Gastrocnemius medialis (tissue), 4 donors: Measurements from ENCODE around the gene AUTS2. TPM values are rescaled to one million over a fixed set of nuclear protein-coding genes. Genes with fewer than 3 reads are reported as not detected.

ENCODE experiments used
- ATAC-seq, 2 donors: fragments of 150-250 bp; one replicate each; pipeline ENCODE4 v1.9.1; 2016
- DNase-seq, 2 donors: peaks; one replicate each; pipeline ENCODE4 v3.0.0-alpha.2; 2019
- H3K27ac ChIP-seq, 4 donors: fragments of 200-600 bp; sonication (generic); 1 replicate in 1 of 4; 2 replicates in 3 of 4; pipeline ENCODE4 v1.5.1; 2016 to 2018; ENCODE audit warnings: mild to moderate bottlenecking in 2 of 4, moderate library complexity in 1 of 4
- H3K27me3 ChIP-seq, 3 donors: fragments of 200-600 bp; sonication (generic) in 2 of 3; 1 replicate in 1 of 3; 2 replicates in 2 of 3; pipeline versions ENCODE4 v1.5.1 to v1.6.0; 2016 to 2019; ENCODE audit warnings: mild to moderate bottlenecking in 1 of 3, moderate library complexity in 1 of 3
- H3K36me3 ChIP-seq, 2 donors: fragments of 200-600 bp; sonication (generic) in 1 of 2; one replicate each; pipeline ENCODE4 v1.5.1; 2017 to 2018
- H3K4me1 ChIP-seq, 2 donors: fragments of 200-600 bp; sonication (generic) in 1 of 2; one replicate each; pipeline ENCODE4 v1.5.1; 2016 to 2017; ENCODE audit warnings: mild to moderate bottlenecking in 2 of 2
- H3K4me3 ChIP-seq, 4 donors: fragments of 200-600 bp; sonication (generic) in 3 of 4; 1 replicate in 1 of 4; 2 replicates in 3 of 4; pipeline ENCODE4 v1.5.1; 2016 to 2019; ENCODE audit warnings: mild to moderate bottlenecking in 2 of 4
- H3K9me3 ChIP-seq, 3 donors: fragments of 200-600 bp; sonication (generic) in 2 of 3; 1 replicate in 1 of 3; 2 replicates in 2 of 3; pipeline ENCODE4 v1.5.1; 2016 to 2019
- POLR2A ChIP-seq, 2 donors: fragments of 450-650 bp; IDR thresholded peaks; one replicate each; pipeline ENCODE4 v1.6.1; 2017; ENCODE audit warnings: antibody characterized with exemption in 2 of 2, mild to moderate bottlenecking in 2 of 2, moderate library complexity in 2 of 2
- in situ Hi-C, 4 donors: fragments of 200-750 bp; cut with MboI; loops; one replicate each; pipeline versions ENCODE4 v1.15.0 to v1.8.0; 2017; ENCODE audit warnings: low sequenced_read_pairs in 4 of 4
- intact Hi-C: fragments of 100-400 bp; cut with DNase I; formaldehyde crosslinking; loops from one replicate; pipeline ENCODE4 v1.15.1; 2023; ENCODE audit warnings: low total_unique reads
- total RNA-seq, 4 donors: library from RNA; depleted of rRNA; stranded (reverse); fragments of >200 nt; gene quantifications; one replicate each; pipeline versions ENCODE4 v1.1.0 to v1.2.3, GENCODE V29; 2016
- TF ChIP-seq, protein P1 (sequence below), 5 experiments: fragments of 450-650 bp in 3 of 5; fragments of 200-600 bp in 2 of 5; sonication (generic) in 2 of 5; IDR thresholded peaks in 4 of 5; conservative IDR thresholded peaks in 1 of 5; 1 replicate in 4 of 5; 2 replicates in 1 of 5; pipeline ENCODE4 v1.5.1; 2016 to 2019; ENCODE audit warnings: antibody characterized with exemption in 5 of 5, mild to moderate bottlenecking in 3 of 5, moderate library complexity in 3 of 5

Gene AUTS2
- total RNA-seq, 4 donors from 2014 or later: 2.5 to 16.2 (median 8.5) TPM

DNA sequence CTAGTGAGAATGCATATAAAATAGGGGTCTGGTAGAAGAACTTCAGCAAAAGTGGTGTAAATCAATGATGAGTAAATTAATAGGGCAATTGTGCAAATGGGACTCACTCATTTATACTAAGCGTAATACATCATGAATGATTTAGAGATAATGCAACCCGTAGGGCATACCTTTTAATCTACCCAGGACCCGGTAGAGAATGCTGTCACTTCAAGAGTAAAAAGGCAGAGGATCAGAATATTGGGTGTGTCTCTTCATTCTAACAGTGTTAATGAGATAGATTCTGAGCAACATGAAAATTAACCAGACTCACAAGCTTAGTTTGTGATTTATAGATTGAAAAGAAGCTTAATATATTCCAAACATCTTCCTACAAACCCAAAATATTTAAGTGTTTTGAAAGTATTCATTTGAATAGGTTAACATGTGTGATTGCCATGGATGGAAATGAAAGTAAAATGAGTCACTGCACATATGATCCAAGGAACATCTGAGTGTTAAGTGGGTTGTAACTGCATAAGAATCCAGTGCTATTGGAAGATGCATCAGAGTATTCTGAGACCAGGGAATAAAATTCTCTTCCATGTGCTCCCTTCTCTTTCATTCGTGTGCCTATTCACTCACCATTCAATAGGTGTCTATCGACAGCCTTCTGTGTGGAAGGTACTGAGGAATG, 690.6 kb downstream of the AUTS2 start:
- in situ Hi-C loops (no loop called here), intact Hi-C loops (no loop called here)
- H3K4me1 ChIP-seq: no peaks in the 10 kb centered on the region
- H3K36me3 ChIP-seq: no peaks in the 10 kb centered on the region
- no peak for TF ChIP-seq POLR2A (IDR thresholded peaks at IDR 0.05)
- TF ChIP-seq, protein P1, sequence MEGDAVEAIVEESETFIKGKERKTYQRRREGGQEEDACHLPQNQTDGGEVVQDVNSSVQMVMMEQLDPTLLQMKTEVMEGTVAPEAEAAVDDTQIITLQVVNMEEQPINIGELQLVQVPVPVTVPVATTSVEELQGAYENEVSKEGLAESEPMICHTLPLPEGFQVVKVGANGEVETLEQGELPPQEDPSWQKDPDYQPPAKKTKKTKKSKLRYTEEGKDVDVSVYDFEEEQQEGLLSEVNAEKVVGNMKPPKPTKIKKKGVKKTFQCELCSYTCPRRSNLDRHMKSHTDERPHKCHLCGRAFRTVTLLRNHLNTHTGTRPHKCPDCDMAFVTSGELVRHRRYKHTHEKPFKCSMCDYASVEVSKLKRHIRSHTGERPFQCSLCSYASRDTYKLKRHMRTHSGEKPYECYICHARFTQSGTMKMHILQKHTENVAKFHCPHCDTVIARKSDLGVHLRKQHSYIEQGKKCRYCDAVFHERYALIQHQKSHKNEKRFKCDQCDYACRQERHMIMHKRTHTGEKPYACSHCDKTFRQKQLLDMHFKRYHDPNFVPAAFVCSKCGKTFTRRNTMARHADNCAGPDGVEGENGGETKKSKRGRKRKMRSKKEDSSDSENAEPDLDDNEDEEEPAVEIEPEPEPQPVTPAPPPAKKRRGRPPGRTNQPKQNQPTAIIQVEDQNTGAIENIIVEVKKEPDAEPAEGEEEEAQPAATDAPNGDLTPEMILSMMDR (IDR thresholded peaks at IDR 0.05 in 4 of 5, conservative IDR thresholded peaks at IDR 0.05 in 1 of 5): no peak
- H3K4me3 ChIP-seq: no peak overlapping the region
- H3K27ac ChIP-seq: no peak overlapping the region
- no peaks in the 10 kb centered on the region for H3K9me3 ChIP-seq
- no peak for DNase-seq
- no peak for ATAC-seq
- H3K27me3 ChIP-seq: no peaks in the 10 kb centered on the region

DNA sequence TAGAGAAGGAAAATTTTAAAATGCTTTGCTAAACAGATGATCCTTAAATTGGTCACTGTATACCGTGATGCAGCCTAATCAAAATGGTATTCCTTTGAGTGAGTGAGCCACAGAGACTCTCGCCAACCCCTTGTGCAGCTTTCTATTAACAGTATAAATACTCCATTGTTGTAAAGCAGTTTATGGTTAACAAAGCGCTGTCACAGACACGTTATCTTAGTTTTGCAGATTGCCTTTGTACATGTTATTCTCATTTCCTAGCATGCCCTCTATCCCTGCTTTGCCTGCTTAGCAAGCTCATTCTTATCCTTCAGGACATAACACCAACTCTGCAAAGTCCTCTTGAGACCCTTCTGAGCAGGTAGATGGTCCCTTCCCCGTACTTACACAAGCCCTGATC, 694.4 kb downstream of the AUTS2 start:
- Histone ChIP-seq H3K9me3 (no peaks in the 10 kb centered on the region), H3K4me1 (no peaks in the 10 kb centered on the region), H3K4me3 (no peak overlapping the region), H3K27me3 (no peaks in the 10 kb centered on the region), H3K36me3 (no peaks in the 10 kb centered on the region), H3K27ac (no peak overlapping the region)
- in situ Hi-C loops: no loop called here
- no peak for DNase-seq
- intact Hi-C loops: no loop called here
- TF ChIP-seq, protein P1 (IDR thresholded peaks at IDR 0.05 in 4 of 5, conservative IDR thresholded peaks at IDR 0.05 in 1 of 5): no peak
- no peak for TF ChIP-seq POLR2A (IDR thresholded peaks at IDR 0.05)
- ATAC-seq: no peak

DNA sequence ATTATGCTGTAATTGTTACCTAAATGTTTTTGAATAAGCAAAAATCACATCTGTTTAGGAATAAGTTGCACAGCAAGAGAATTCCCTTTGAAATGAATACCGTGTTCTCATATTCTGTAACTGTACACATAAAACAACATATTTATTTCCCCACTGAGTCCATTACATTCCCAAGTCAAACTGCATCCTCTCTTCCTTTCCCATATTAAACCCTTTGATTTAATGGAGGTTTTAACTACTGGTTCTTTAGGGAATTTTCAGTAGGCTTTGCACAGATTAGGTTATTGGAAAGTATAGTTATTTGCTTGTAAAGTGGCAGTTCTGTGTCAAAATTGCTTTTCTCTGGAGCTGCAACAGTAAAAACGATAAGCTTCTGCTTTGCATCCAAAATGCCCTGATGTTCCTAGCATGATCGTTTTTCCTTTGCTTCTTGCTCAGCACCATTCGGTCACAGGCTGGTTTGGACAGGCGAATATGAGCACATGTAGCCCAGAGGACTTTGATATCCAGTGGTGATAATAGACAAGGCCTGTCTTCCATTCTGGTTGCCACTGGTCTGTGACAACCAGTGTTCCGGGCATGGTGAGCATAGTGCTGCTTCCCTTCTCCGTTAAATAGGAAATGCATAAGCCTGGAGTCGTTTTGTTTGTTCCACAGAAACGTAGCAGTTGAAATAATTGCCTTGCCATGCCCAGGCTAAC, 696.1 kb downstream of the AUTS2 start:
- DNase-seq: no peak
- no peak overlapping the region for H3K4me3 ChIP-seq
- H3K27me3 ChIP-seq: no peaks in the 10 kb centered on the region
- intact Hi-C loops (no loop called here), in situ Hi-C loops (no loop called here)
- no peaks in the 10 kb centered on the region for H3K36me3 ChIP-seq
- no peak overlapping the region for H3K27ac ChIP-seq
- TF ChIP-seq, protein P1 (IDR thresholded peaks at IDR 0.05 in 4 of 5, conservative IDR thresholded peaks at IDR 0.05 in 1 of 5): no peak
- no peak for TF ChIP-seq POLR2A (IDR thresholded peaks at IDR 0.05)
- H3K4me1 ChIP-seq: no peaks in the 10 kb centered on the region
- ATAC-seq: no peak
- no peaks in the 10 kb centered on the region for H3K9me3 ChIP-seq

DNA sequence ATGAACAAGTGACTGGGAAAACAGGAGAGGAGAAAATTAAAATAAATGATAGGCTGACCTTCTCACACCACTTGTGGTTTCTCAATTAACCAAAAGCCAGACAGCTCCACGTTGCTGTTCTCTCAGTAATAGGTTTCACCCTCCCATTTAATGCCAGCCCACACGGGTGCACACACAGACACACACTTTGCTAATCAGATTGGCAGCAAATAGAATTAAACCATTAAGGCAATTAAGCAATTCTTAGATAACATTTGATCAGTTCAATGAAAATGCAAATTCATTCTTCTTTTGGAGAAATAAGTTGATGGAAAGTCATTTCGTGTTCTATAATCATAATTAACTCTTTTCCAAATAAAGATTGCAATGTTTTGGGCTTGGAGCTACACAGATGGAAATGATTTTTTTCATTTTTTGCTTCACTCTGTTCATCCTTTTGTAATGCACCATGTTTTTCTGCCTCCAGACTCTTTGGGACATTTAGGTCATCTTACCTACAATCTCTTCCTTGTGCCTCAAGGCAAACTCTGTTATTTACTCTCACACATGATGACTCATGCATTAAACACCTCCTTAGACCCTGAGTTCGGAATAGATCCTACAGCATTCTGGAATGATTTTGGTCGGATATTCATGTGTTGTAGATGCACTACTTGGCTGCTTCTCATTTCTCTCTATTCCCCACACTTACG, 700.7 kb downstream of the AUTS2 start:
- ATAC-seq: no peak
- Histone ChIP-seq H3K27ac (no peak overlapping the region), H3K9me3 (no peaks in the 10 kb centered on the region), H3K36me3 (no peaks in the 10 kb centered on the region), H3K4me3 (no peak overlapping the region), H3K4me1 (no peaks in the 10 kb centered on the region), H3K27me3 (no peaks in the 10 kb centered on the region)
- DNase-seq: no peak
- in situ Hi-C loops (no loop called here), intact Hi-C loops (no loop called here)
- TF ChIP-seq POLR2A (IDR thresholded peaks at IDR 0.05): no peak

DNA sequence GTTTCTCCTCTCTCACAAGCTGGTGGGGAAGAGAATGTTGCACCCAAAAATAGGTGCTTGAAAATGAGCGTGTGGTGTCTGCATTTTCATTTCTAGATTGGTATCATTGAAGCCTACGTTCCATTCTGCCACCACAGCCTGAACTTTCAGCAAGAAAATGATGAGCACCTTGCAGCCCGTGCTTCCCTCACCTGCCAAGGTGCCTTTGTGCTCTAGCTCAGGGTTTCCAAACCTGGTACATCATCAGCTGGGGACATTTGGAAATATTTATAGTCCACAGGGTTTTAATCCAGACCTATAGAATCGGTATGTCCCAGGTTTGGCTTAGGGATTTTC, 701.2 kb downstream of the AUTS2 start:
- Histone ChIP-seq H3K27me3 (no peaks in the 10 kb centered on the region), H3K9me3 (no peaks in the 10 kb centered on the region), H3K27ac (no peak overlapping the region), H3K4me3 (no peak overlapping the region), H3K4me1 (no peaks in the 10 kb centered on the region), H3K36me3 (no peaks in the 10 kb centered on the region)
- TF ChIP-seq, protein P1 (IDR thresholded peaks at IDR 0.05 in 4 of 5, conservative IDR thresholded peaks at IDR 0.05 in 1 of 5): no peak
- TF ChIP-seq POLR2A (IDR thresholded peaks at IDR 0.05): no peak
- ATAC-seq (no peak), DNase-seq (no peak)
- intact Hi-C loops: no loop called here
- in situ Hi-C loops: no loop called here
